HG02763 (cell line): Measurements from ENCODE around the gene RGS16.
"Not testable (repeated sequence)": the region's sequence is repeated elsewhere in the genome, so short reads cannot be mapped to it uniquely, and the experiment has no call there.

ENCODE experiments used
- ATAC-seq: cut with Tn5 transposase; IDR thresholded peaks from one replicate; pipeline ENCODE4 v1.9.1; 2021; ENCODE audit warnings: mild to moderate bottlenecking, moderate library complexity; ENCODE audit not compliant: unreplicated experiment

RGS16 gene

GRCh38 chr1:182604175-182605164, at the start of gene RGS16:
Gene RGS16 (minus strand): TSS chr1:182604389. CDS start chr1:182604259, 130 bp downstream.
- peak; percentile 82 for ATAC-seq

GRCh38 chr1:182653986-182654385, 49.8 kb upstream of the RGS16 start:
- no peak for ATAC-seq

- ATAC-seq: no peak
Measured at GRCh38 chr1:182652933-182653332, 48.7 kb upstream of the RGS16 start.

DNA sequence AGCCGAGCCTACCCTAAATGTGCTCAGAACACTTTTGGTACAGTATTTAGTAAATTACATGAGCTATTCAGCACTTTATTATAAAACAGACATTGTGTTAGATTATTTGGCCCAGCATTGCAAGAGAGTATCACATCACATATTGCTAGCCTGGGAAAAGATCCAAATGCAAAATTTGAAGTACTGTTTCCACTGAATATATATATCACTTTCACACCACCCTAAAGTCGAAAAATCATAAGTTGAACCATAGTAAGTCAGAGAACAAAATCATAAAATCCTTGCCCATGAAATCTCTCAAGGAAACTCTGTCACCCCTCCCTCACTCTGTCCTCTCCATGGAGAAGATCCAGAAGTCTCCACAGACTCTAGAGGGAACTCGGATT, 47.1 kb upstream of the RGS16 start:
- ATAC-seq: no peak

GRCh38 chr1:182650678-182651338, 46.6 kb upstream of the RGS16 start:
- no peak for ATAC-seq

DNA sequence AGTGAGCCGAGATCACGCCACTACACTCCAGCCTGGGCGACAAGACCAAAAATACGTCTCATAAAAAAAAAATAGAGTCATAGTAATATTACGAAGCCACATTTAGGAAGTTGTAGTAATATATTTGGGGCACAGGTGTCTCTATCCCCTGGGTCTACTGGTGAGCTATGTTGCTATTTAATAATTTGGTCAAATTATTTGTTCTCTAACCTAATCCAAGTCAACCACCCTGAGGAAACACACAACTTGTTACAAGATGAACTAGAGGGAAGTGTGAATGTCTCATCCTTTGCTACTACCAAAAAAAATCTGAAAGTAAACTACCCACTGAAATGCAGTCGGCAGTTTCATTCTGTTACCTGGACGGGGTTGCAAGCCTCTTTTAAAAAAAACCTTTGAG, 44.9 kb upstream of the RGS16 start:
- peak; percentile 43 for ATAC-seq

GRCh38 chr1:182646739-182647138, 42.5 kb upstream of the RGS16 start:
- ATAC-seq: no peak

GRCh38 chr1:182644886-182645285, 40.7 kb upstream of the RGS16 start:
- ATAC-seq: no peak

DNA sequence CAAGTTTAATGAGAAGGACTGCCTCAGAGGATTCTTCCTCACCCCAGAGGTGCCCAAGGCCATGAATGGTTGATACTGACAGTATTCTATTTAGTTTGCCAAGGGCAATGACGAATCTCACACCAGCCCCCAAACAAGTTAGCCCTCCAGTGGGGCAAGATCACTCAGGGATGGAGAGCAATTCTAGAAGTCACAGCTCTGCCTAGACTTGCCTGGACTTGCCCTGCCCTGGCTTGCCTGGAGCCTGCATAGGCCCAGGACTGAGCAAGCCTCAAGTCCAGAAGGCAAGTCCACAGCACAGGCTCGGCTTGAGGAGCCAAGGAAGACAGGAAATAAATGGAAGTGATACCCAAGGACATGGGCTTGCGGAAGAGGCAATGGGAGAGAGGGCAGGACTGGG, 39.5 kb upstream of the RGS16 start:
- no peak for ATAC-seq

GRCh38 chr1:182642461-182642860, 38.3 kb upstream of the RGS16 start:
- no peak for ATAC-seq

GRCh38 chr1:182641561-182641960, 37.4 kb upstream of the RGS16 start:
- no peak for ATAC-seq

- no peak for ATAC-seq
Measured at GRCh38 chr1:182639330-182639729, 35.1 kb upstream of the RGS16 start.

- no peak for ATAC-seq
Measured at GRCh38 chr1:182637769-182638168, 33.6 kb upstream of the RGS16 start.

- no peak for ATAC-seq
Measured at GRCh38 chr1:182635871-182636270, 31.7 kb upstream of the RGS16 start.

DNA sequence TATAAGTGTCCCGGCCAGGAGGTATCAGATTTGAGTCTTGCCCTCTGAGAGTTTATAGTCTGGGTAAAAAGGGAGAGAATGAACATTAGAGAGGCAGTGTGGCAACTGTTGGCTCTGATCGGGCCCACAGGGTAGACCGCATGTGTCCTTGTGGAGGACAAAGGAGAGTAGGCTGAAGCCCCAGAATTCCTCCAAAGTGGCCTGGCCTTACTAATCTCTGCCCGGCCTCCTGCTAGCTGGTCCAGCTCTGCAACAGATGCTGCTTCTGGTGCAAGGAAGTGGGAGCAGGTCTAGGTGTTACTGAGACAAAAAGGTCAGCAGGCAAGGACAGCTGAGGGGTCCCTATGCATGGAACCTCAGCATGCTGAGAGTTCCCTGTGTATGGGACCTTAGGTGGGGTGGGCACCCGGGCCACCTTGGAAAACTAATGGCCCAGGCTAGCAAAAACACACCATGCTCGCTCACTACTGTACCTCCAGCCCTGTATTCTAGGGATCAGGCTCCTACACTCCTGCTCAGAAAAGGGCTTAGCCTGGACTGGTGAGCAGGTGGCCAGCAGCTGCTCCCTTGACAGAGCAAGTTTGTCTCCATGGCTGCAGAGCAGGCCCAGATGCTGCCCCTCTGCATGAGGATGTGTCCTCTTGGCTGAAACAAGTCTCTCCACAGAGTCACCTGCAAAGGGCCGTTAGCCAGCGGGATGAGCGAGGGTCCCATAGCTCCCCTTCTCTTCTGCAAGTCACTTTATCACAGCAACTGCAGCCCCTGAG, 30.3 kb upstream of the RGS16 start:
- no peak for ATAC-seq

DNA sequence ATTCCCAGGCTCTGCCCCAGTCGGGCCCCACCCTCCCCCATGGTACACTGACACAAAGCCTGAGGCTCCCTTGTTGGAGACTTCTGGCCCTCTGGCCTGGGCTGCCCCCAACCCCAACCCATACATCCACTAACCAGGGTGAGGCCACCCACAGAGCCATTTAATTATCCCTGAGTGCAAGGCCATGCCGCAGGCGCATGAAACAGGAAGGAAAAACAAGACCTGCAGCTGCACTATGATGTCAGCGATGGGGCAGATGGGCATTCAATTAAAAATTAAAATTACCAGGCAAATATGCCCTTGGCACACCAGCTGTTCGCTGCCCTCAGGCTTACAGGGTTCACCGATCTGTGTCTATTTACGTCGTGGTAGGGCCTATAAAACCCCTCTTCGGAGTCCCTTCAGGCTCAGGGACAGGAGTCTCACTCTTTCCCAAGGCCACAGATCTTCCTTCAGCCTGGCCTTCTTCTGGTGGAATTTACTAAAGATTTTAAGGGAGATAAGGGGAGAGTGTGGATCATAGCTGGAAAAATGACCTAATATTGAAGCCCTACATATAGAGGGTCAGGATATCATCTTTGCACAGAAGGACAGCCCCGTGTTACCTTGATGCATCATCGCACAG, 29.6 kb upstream of the RGS16 start:
- ATAC-seq: peak; percentile 31

GRCh38 chr1:182633031-182633430, 28.8 kb upstream of the RGS16 start:
- no peak for ATAC-seq

GRCh38 chr1:182632441-182632857, 28.3 kb upstream of the RGS16 start:
- not testable (repeated sequence) for ATAC-seq

GRCh38 chr1:182631954-182632353, 27.8 kb upstream of the RGS16 start:
- no peak for ATAC-seq

- no peak for ATAC-seq
Measured at GRCh38 chr1:182631053-182631677, 27.0 kb upstream of the RGS16 start.
